ENCODE measurements around the gene SLC8B1.

Gene SLC8B1

GRCh38 chr12:113287146-113287898 is 47.6 kb downstream of the SLC8B1 start:
- in situ Hi-C loops (cut with MboI; ENCODE audit: low pct_unique_long_range_greater_than_20kb, low sequenced_read_pairs, unreplicated experiment): no loop called here
- DNase-seq (ENCODE audit: low spot score): no peak
- TF ChIP-seq CTCF (IDR thresholded peaks at IDR 0.05; ENCODE audit: extremely low read depth, insufficient read depth, missing control alignments): no peak

GRCh38 chr12:113286712-113287111 is 48.2 kb downstream of the SLC8B1 start:
- in situ Hi-C loops (cut with MboI; ENCODE audit: low pct_unique_long_range_greater_than_20kb, low sequenced_read_pairs, unreplicated experiment): no loop called here
- TF ChIP-seq CTCF (IDR thresholded peaks at IDR 0.05; ENCODE audit: extremely low read depth, insufficient read depth, missing control alignments): no peak
- DNase-seq (ENCODE audit: low spot score): no peak

GRCh38 chr12:113285679-113286610 is 49.0 kb downstream of the SLC8B1 start:
- in situ Hi-C loops (cut with MboI; ENCODE audit: low pct_unique_long_range_greater_than_20kb, low sequenced_read_pairs, unreplicated experiment): no loop called here
- no peak for DNase-seq (ENCODE audit: low spot score)
- TF ChIP-seq CTCF (IDR thresholded peaks at IDR 0.05; ENCODE audit: extremely low read depth, insufficient read depth, missing control alignments): no peak

- no peak for DNase-seq (ENCODE audit: low spot score)
- in situ Hi-C loops (cut with MboI; ENCODE audit: low pct_unique_long_range_greater_than_20kb, low sequenced_read_pairs, unreplicated experiment): no loop called here
- TF ChIP-seq CTCF (IDR thresholded peaks at IDR 0.05; ENCODE audit: extremely low read depth, insufficient read depth, missing control alignments): no peak
These were observed 50.2 kb downstream of the SLC8B1 start for GRCh38 chr12:113284751-113285150.

- in situ Hi-C loops (cut with MboI; ENCODE audit: low pct_unique_long_range_greater_than_20kb, low sequenced_read_pairs, unreplicated experiment): no loop called here
- no peak for DNase-seq (ENCODE audit: low spot score)
- TF ChIP-seq CTCF (IDR thresholded peaks at IDR 0.05; ENCODE audit: extremely low read depth, insufficient read depth, missing control alignments): no peak
These were observed 56.3 kb downstream of the SLC8B1 start for GRCh38 chr12:113278633-113279032.

- in situ Hi-C loops (cut with MboI; ENCODE audit: low pct_unique_long_range_greater_than_20kb, low sequenced_read_pairs, unreplicated experiment): no loop called here
- no peak for TF ChIP-seq CTCF (IDR thresholded peaks at IDR 0.05; ENCODE audit: extremely low read depth, insufficient read depth, missing control alignments)
- DNase-seq (ENCODE audit: low spot score): no peak
These were observed 56.8 kb downstream of the SLC8B1 start for GRCh38 chr12:113278141-113278540.
